ENCODE data around the gene EPHA3.

GRCh38 chr3:89087851-89088250, 19.6 kb upstream of the EPHA3 start:
- no peak for TF ChIP-seq CTCF (IDR thresholded peaks at IDR 0.05; ENCODE audit: low read depth, low read length)
- no peak for TF ChIP-seq POLR2A (IDR thresholded peaks at IDR 0.05; ENCODE audit: extremely low read depth, insufficient read length)
- TF ChIP-seq MAX (IDR thresholded peaks at IDR 0.05; ENCODE audit: low read depth, low read length), result no peak
- no peak for TF ChIP-seq MYC (IDR thresholded peaks at IDR 0.05; ENCODE audit: low read depth, low read length)
